ENCODE results near the gene FBXL16.
"Not testable (repeated sequence)": the region's sequence is repeated elsewhere in the genome, so short reads cannot be mapped to it uniquely, and the experiment has no call there.

FBXL16 gene, protein sequence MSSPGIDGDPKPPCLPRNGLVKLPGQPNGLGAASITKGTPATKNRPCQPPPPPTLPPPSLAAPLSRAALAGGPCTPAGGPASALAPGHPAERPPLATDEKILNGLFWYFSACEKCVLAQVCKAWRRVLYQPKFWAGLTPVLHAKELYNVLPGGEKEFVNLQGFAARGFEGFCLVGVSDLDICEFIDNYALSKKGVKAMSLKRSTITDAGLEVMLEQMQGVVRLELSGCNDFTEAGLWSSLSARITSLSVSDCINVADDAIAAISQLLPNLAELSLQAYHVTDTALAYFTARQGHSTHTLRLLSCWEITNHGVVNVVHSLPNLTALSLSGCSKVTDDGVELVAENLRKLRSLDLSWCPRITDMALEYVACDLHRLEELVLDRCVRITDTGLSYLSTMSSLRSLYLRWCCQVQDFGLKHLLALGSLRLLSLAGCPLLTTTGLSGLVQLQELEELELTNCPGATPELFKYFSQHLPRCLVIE

DNA sequence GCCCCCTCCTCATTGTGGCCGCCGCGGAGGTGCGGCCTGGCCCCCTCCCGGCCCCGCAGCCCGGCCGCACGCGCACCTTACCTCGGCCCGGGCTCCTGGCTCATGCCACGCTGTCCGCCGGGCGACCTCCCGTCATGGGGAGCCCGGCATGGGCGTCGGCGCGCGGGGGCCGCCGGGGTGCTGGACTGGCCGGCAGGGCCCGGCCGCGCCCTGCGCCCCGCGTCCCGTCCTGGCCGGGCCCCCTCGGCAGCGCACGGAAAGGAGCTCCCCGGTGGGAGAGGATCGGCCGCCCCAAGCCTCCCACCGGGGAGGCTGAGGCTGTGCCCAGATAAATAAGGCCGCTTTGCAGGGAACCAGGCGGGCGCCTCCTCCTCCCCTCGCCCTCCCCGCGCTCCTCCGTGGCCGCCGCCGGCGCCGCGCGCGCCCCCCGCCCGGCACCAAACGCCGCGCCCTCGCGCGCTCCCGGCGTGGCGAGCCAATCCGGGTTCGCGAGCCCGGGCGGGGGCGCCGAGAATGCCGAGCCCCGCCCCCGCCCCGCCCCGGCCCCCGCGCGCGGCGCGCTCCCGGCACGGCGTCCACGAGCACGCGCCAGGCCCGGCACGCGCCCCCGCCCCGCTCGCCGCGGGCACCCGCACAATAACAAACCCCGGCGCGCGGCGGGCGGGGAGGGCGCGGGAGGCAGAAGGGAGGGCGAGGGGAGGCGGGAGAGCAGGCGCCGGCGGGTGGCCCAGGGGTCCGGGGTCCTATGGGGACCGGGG is at the start of gene FBXL16:
Gene FBXL16 (minus strand): TSS at position 371 of the 758 bp plus-strand sequence. CDS start 8,396 bp downstream, outside the sequence.
- H2AFZ ChIP-seq (ENCODE audit: low read length): no peak within 1 kb of the TSS
- no peak for TF ChIP-seq EZH2phosphoT487 (IDR thresholded peaks at IDR 0.05; ENCODE audit: low read length)
- H3K27me3 ChIP-seq (replicated peaks; ENCODE audit: insufficient read depth, low read length): peaks cover 81% of the 10 kb centered on the region
- H3K9me3 ChIP-seq (replicated peaks; ENCODE audit: insufficient read depth, low read length): no peaks in the 10 kb centered on the region
- no peaks in the 10 kb centered on the region for H3K4me1 ChIP-seq (ENCODE audit: low read length)
- H3K79me2 ChIP-seq (ENCODE audit: low read length): no peaks in the 10 kb centered on the region
- no peak within 1 kb of the TSS for H3K9ac ChIP-seq (ENCODE audit: low read length)
- no peak within 1 kb of the TSS for H3K27ac ChIP-seq (ENCODE audit: low read length)
- H3K4me3 ChIP-seq (ENCODE audit: low read length): no peak within 1 kb of the TSS
- no peaks in the 10 kb centered on the region for H3K9me2 ChIP-seq (replicated peaks; ENCODE audit: insufficient read depth, low read length)
- no peaks in the 10 kb centered on the region for H3F3A ChIP-seq (ENCODE audit: insufficient read depth, low read length)
- no peaks in the 10 kb centered on the region for H3K36me3 ChIP-seq (replicated peaks; ENCODE audit: insufficient read depth, low read length)
- no peak for DNase-seq
- no peak within 1 kb of the TSS for H3K4me2 ChIP-seq (ENCODE audit: low read depth, low read length)
- no peaks in the 10 kb centered on the region for H4K20me1 ChIP-seq (ENCODE audit: insufficient read depth, low read length)

DNA sequence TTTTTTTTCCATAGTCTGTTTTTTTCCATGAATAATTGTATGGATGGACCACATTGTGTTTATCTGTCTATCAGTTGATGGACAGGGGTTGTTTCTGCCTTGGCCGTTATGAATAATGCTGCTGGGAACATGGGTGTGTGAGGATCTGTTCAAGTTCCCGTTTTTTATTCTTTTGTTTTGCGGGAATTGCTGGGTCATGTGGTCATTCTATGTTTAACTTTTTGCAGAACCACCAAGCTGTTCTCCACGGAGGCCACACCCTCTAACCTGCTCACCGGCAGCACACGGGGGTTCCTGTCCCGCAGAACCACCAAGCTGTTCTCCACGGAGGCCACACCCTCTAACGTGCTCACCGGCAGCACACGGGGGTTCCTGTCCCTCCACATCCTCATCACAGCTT is 49.1 kb upstream of the FBXL16 start:
- no peak for DNase-seq
- Histone ChIP-seq H3K4me2 (ENCODE audit: low read depth, low read length) (no peak overlapping the region), H3K36me3 (replicated peaks; ENCODE audit: insufficient read depth, low read length) (no peaks in the 10 kb centered on the region), H3F3A (ENCODE audit: insufficient read depth, low read length) (no peaks in the 10 kb centered on the region), H3K27me3 (replicated peaks; ENCODE audit: insufficient read depth, low read length) (peaks cover 92% of the 10 kb centered on the region), H3K4me3 (ENCODE audit: low read length) (no peak overlapping the region), H4K20me1 (ENCODE audit: insufficient read depth, low read length) (no peaks in the 10 kb centered on the region), H3K9me3 (replicated peaks; ENCODE audit: insufficient read depth, low read length) (no peaks in the 10 kb centered on the region), H3K9me2 (replicated peaks; ENCODE audit: insufficient read depth, low read length) (no peaks in the 10 kb centered on the region), H3K9ac (ENCODE audit: low read length) (no peak overlapping the region), H3K4me1 (ENCODE audit: low read length) (no peaks in the 10 kb centered on the region), H3K27ac (ENCODE audit: low read length) (no peak overlapping the region), H3K79me2 (ENCODE audit: low read length) (no peaks in the 10 kb centered on the region), H2AFZ (ENCODE audit: low read length) (no peak overlapping the region)
- TF ChIP-seq EZH2 (optimal IDR thresholded peaks at IDR 0.05; ENCODE audit: low read depth, low read length) (no peak), EZH2phosphoT487 (IDR thresholded peaks at IDR 0.05; ENCODE audit: low read length) (no peak)

DNA sequence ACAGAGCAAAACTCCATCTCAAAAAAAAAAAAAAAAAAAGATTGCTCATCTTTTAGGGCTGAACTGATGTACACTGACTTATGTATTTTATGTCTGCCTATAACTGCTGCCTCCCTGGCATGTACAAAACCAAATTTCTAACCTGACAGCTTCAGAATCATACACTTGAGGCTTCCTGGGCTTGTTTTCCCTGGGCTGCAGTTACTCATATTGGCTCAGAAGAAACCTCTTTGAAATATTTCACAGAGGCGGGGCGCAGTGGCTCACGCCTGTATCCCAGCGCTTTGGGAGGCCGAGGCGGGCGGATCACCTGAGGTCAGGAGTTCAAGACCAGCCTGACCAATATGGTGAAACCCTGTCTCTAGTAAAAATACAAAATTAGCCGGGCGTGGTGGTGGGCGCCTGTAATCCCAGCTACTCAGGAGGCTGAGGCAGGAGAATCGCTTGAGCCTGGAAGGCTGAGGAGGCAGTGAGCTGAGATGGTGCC is 48.6 kb upstream of the FBXL16 start:
- H3K4me2 ChIP-seq (ENCODE audit: low read depth, low read length); H3K4me1 ChIP-seq (ENCODE audit: low read length); H3K27ac ChIP-seq (ENCODE audit: low read length); H3K79me2 ChIP-seq (ENCODE audit: low read length); H3F3A ChIP-seq (ENCODE audit: insufficient read depth, low read length); H3K4me3 ChIP-seq (ENCODE audit: low read length); H3K9me3 ChIP-seq (replicated peaks; ENCODE audit: insufficient read depth, low read length); DNase-seq; H3K36me3 ChIP-seq (replicated peaks; ENCODE audit: insufficient read depth, low read length); H3K9ac ChIP-seq (ENCODE audit: low read length); H4K20me1 ChIP-seq (ENCODE audit: insufficient read depth, low read length); H3K9me2 ChIP-seq (replicated peaks; ENCODE audit: insufficient read depth, low read length); H2AFZ ChIP-seq (ENCODE audit: low read length): not testable (repeated sequence)
- H3K27me3 ChIP-seq (replicated peaks; ENCODE audit: insufficient read depth, low read length): peaks cover 90% of the 10 kb centered on the region

DNA sequence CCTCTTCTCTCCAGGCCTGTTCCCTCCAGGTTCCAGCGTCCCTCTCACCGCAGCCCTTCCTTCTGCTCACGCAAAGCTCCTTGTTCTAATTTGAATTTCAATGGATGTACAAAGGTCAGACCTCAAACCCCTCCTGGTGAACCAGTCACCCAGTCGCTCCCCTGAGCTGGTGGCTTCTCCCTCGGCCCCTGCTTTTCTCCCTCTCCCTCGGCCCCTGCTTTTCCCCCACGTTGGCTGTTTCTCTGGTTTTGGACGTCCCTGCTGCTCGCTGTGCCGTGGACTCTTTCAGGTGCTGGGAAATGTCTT is 46.4 kb upstream of the FBXL16 start:
- H3K4me1 ChIP-seq (ENCODE audit: low read length): no peaks in the 10 kb centered on the region
- no peaks in the 10 kb centered on the region for H4K20me1 ChIP-seq (ENCODE audit: insufficient read depth, low read length)
- no peak for DNase-seq
- no peak overlapping the region for H2AFZ ChIP-seq (ENCODE audit: low read length)
- H3K79me2 ChIP-seq (ENCODE audit: low read length): no peaks in the 10 kb centered on the region
- H3K27ac ChIP-seq (ENCODE audit: low read length): no peak overlapping the region
- H3K9me2 ChIP-seq (replicated peaks; ENCODE audit: insufficient read depth, low read length): no peaks in the 10 kb centered on the region
- H3K9me3 ChIP-seq (replicated peaks; ENCODE audit: insufficient read depth, low read length): no peaks in the 10 kb centered on the region
- no peak overlapping the region for H3K4me3 ChIP-seq (ENCODE audit: low read length)
- no peak overlapping the region for H3K4me2 ChIP-seq (ENCODE audit: low read depth, low read length)
- H3F3A ChIP-seq (ENCODE audit: insufficient read depth, low read length): no peaks in the 10 kb centered on the region
- no peak for TF ChIP-seq EZH2phosphoT487 (IDR thresholded peaks at IDR 0.05; ENCODE audit: low read length)
- TF ChIP-seq, protein P1, sequence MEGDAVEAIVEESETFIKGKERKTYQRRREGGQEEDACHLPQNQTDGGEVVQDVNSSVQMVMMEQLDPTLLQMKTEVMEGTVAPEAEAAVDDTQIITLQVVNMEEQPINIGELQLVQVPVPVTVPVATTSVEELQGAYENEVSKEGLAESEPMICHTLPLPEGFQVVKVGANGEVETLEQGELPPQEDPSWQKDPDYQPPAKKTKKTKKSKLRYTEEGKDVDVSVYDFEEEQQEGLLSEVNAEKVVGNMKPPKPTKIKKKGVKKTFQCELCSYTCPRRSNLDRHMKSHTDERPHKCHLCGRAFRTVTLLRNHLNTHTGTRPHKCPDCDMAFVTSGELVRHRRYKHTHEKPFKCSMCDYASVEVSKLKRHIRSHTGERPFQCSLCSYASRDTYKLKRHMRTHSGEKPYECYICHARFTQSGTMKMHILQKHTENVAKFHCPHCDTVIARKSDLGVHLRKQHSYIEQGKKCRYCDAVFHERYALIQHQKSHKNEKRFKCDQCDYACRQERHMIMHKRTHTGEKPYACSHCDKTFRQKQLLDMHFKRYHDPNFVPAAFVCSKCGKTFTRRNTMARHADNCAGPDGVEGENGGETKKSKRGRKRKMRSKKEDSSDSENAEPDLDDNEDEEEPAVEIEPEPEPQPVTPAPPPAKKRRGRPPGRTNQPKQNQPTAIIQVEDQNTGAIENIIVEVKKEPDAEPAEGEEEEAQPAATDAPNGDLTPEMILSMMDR (IDR thresholded peaks at IDR 0.05; ENCODE audit: low read length): no peak
- no peak for TF ChIP-seq EZH2 (optimal IDR thresholded peaks at IDR 0.05; ENCODE audit: low read depth, low read length)
- no peaks in the 10 kb centered on the region for H3K36me3 ChIP-seq (replicated peaks; ENCODE audit: insufficient read depth, low read length)
- peaks cover 96% of the 10 kb centered on the region for H3K27me3 ChIP-seq (replicated peaks; ENCODE audit: insufficient read depth, low read length)
- H3K9ac ChIP-seq (ENCODE audit: low read length): no peak overlapping the region
